Activated CD8-positive, alpha-beta memory T cell treated with anti-CD3 and anti-CD28 coated beads, Interleukin-2, amount 50 U/mL, for 1 hour (primary cell): ENCODE measurements around the gene CFDP1.

Experiments
- DNase-seq: peaks from one replicate; pipeline ENCODE4 v3.0.0-alpha.2; 2020; ENCODE audit errors: extremely low read depth

The CFDP1 gene

DNA sequence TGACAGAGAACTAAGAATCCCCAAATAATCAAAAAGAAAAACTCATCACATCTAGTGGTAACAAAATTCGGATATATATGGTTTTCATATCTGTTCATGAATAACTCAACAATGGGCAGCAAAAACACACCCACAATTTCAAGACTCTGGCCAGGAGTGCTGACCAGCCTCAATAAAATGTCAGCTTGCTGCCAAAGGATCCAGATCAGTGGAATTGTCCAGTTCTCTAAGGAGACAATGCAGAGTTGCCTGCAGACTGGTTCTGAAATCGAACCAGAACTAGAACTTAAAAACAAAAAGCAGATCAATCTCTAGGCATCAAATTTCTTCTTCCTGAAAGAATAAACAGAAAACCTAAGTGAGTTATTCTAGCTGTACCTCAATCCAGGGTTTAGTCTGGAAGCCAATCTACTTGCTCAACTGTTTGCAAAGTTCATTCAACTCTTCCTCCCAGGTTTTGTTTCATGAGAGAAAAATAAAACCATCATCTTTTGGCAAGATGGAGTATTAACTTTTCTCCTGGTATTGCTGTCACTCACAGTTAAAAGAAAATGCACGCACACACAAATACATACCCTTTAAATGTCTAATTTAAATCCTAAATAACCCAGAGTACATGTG is 61.0 kb downstream of the CFDP1 start:
- DNase-seq: no peak

- no peak for DNase-seq
Observed at GRCh38 chr16:75371171-75371570, 62.1 kb downstream of the CFDP1 start.

- DNase-seq: no peak
Observed at GRCh38 chr16:75364286-75364791, 69.0 kb downstream of the CFDP1 start.

DNA sequence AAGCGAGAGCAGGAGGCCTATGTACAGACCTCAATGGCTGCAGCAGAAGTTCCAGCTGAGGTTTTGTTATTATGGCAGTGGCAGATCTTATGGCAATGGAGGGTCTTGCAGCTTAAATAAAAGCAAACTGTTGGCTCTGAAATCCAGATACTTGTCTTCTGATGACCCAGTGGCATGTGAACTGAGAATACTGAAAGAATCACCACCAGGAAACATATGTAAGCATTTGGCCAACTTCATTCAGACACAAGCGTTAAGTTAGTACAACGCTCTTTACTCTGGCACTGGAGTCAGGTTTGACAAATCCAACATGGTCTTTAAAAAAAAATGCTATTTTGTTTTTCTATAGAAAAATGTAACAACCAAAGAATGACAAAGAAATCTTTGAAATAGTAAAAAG is 70.5 kb downstream of the CFDP1 start:
- no peak for DNase-seq

- no peak for DNase-seq
Observed at GRCh38 chr16:75361936-75362335, 71.4 kb downstream of the CFDP1 start.

- no peak for DNase-seq
Observed at GRCh38 chr16:75354170-75354569, 79.1 kb downstream of the CFDP1 start.

- no peak for DNase-seq
Observed at GRCh38 chr16:75351183-75351582, 82.1 kb downstream of the CFDP1 start.

- DNase-seq: no peak
Observed at GRCh38 chr16:75345711-75346110, 87.6 kb downstream of the CFDP1 start.

- DNase-seq: no peak
Observed at GRCh38 chr16:75343941-75344340, 89.4 kb downstream of the CFDP1 start.

DNA sequence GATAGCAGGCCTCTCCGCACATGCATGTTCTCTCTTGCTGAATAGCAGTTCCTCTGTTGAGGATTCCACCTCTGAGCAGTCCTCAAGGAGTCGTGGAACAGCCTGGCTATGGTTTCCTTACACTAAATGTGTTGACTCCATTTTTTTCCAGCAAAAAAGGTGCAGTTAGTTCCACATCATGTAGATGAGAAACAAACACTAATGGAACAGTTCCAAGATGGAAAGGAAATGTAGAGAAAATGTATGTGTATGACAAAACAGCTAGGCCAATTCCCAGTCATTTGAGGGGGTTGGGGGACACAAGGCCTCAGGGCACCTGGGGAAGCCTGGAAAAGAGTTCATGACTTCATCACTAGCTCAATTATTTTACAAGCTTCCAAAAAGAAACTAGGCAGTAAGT is 90.0 kb downstream of the CFDP1 start:
- DNase-seq: no peak

- no peak for DNase-seq
Observed at GRCh38 chr16:75342308-75342811, 90.9 kb downstream of the CFDP1 start.

DNA sequence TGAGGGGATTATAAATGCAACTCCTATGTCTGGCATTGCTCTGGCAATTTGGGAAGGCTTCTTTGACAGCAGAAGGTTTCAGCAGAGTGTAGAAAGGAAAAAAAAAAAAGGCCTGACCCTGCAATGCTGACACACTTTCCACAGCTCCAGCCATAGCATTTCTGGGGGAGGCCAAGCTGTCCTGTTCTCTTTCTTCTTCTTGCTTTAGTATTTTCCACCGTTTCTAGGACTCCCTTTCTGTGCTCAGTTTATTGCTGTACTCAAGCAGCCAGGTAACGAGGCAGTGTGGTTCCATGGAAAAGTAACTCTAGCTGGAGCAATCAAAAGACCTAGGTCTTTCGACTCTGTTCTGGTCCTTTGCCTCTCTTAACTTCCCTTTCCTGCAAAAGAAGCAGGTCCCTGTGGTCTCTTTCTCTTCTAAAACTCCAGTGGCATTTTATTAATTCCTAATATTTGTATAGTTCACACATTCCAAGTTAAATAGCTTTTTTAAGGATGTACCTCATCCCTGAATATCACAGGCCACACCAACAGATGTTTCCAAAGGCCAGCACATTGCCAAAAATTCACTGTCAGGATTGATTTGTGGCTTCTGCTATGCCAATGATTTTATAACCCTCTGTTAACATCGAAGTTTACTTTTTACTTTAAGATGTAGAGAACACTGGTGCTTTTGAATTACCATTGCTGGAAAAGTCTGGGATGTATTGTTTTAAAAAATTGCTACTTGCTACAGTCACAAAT is 91.6 kb downstream of the CFDP1 start:
- DNase-seq: no peak

- DNase-seq: no peak
Observed at GRCh38 chr16:75340741-75341491, 92.4 kb downstream of the CFDP1 start.

DNA sequence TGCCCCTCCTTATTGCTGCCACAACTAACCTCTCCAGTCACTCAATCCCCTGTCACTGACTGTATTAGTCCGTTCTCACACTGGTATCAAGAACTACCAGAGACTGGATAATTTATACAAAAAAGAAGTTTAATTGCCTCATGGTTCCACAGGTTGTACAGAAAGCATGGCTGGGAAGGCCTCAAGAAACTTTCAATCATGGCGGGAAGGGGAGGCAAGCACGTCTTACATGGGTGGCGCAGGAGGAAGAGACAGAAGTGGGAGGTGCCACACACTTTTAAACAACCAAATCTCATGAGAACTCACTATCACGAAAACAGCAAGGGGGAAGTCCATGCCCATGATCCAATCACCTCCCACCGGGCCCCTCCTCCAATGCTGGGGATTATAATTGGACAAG is 95.9 kb downstream of the CFDP1 start:
- no peak for DNase-seq

GRCh38 chr16:75336521-75336920 is 96.8 kb downstream of the CFDP1 start:
- DNase-seq: no peak

DNA sequence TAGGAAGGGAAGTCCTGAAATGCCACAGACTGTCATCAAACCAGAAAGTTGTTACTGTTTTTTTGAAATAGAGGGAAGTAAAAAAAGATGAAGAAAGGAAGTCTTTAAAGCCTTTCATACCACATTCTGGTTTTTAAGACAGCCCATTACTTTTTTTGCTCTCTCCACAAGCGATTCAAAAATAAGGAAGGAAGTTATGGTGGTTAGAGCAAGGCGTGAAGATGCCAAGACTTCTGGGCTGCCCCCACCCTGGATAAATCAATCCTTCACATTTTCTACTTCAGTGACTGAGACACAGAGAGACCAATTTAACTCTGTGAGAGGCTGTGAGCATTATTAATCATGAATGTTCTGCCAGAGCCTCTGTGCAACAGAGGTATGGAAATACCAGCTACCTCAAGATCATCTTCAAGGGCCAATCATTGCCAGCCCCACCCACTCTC is 99.6 kb downstream of the CFDP1 start:
- no peak for DNase-seq

DNA sequence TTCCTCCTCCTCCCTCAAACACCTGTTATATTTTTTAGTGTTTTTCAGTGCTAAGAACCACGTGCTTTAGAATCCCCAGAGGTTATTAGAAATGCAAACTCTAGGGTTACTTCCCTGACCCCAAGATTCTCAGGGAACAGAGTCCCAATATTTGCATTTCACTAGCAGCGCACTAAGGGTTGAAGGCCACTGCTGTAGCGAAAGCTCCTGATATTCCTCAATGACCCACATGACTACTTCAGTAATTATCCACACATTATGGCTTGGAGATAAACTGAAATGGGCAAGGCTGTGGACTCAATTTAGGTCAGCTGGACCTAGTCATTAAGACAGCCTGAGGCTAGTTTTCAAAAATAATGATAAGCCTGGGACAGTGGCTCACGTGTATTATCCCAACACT is 103.4 kb downstream of the CFDP1 start:
- DNase-seq: no peak

GRCh38 chr16:75326333-75326732 is 107.0 kb downstream of the CFDP1 start:
- DNase-seq: no peak

GRCh38 chr16:75323933-75324332 is 109.4 kb downstream of the CFDP1 start:
- no peak for DNase-seq

GRCh38 chr16:75323198-75323597 is 110.1 kb downstream of the CFDP1 start:
- DNase-seq: no peak

- no peak for DNase-seq
Observed at GRCh38 chr16:75322740-75323139, 110.6 kb downstream of the CFDP1 start.

- DNase-seq: no peak
Observed at GRCh38 chr16:75320435-75320834, 112.9 kb downstream of the CFDP1 start.
